HCT116 (cell line): ENCODE results near the gene PAFAH1B1. TPM values are rescaled to one million over a fixed set of nuclear protein-coding genes. Genes with fewer than 3 reads are reported as not detected.

Experiments
- ATAC-seq: fragments of 200-7000 bp; cut with Tn5 transposase; 2 replicates; pipeline ENCODE4 v1.9.1; 2020; ENCODE audit warnings: mild to moderate bottlenecking, moderate library complexity
- BruUV-seq: library from RNA; stranded (reverse); fragments of 400-500 nt; replicated peaks from 2 replicates; lab custom pipeline; 2021; lab: Mats Ljungman, UMichigan
- CTCF ChIA-PET: fragments of 300-600 bp; sonication (Branson Sonifier 250); formaldehyde crosslinking; loops from one replicate; lab custom pipeline; 2021; ENCODE audit warnings: antibody characterized with exemption; lab: Charles Lee
- POLR2A ChIA-PET: fragments of 300-600, 350-600 bp; sonication (Branson Sonifier 250); formaldehyde crosslinking; loops from one replicate; lab custom pipeline; 2021; ENCODE audit warnings: antibody characterized with exemption; lab: Charles Lee
- RAD21 ChIA-PET, 2 experiments: fragments of 300-600 bp; sonication (Branson Sonifier 250); formaldehyde crosslinking; loops; one replicate each; lab custom pipeline; 2023; ENCODE audit warnings: low total read pairs in 2 of 2; ENCODE audit not compliant: uncharacterized antibody in 2 of 2, unreplicated experiment in 2 of 2, low non-redundant PET in 1 of 2; lab: Charles Lee
- DNase-seq: peaks from one replicate; pipeline ENCODE4 v3.0.0-alpha.2; 2010; ENCODE audit warnings: low read depth, low spot score
- H2AFZ ChIP-seq: fragments of 200-600 bp; shearing (Covaris generic), sonication (generic); 2 replicates; pipeline ENCODE4 v1.6.1; 2017; ENCODE audit warnings: low read depth, mixed run types, mixed read lengths, antibody characterized with exemption, low read length; ENCODE audit not compliant: poor library complexity, severe bottlenecking
- H3K27ac ChIP-seq: 2 replicates; pipeline ENCODE4 v1.5.1; 2012; ENCODE audit warnings: low read depth, low read length
- H3K27me3 ChIP-seq: fragments of 200-600 bp; sonication (generic); 2 replicates; pipeline ENCODE4 v1.6.1; 2016; ENCODE audit warnings: mixed run types, low read length, mixed read lengths; ENCODE audit not compliant: insufficient read depth
- H3K36me3 ChIP-seq, 2 experiments: fragments of 200-500 bp in 1 of 2; fragments of 200-600 bp in 1 of 2; sonication (Bioruptor generic) in 1 of 2; sonication (generic) in 1 of 2; 2 replicates each; pipeline versions ENCODE4 v1.5.1 to v1.6.1; 2014 to 2016; ENCODE audit warnings: low read length in 2 of 2, inconsistent platforms in 1 of 2, mixed read lengths in 1 of 2, mixed run types in 1 of 2; ENCODE audit not compliant: insufficient read depth in 2 of 2, control insufficient read depth in 1 of 2
- H3K4me1 ChIP-seq, 2 experiments: fragments of 200-600 bp in 1 of 2; sonication (generic) in 1 of 2; 2 replicates each; pipeline versions ENCODE4 v1.5.1 to v1.6.1; 2012 to 2017; ENCODE audit warnings: low read length in 2 of 2, inconsistent platforms in 1 of 2, mild to moderate bottlenecking in 1 of 2, mixed read lengths in 1 of 2, mixed run types in 1 of 2, moderate library complexity in 1 of 2; ENCODE audit not compliant: insufficient read depth in 2 of 2, control insufficient read depth in 1 of 2
- H3K4me2 ChIP-seq: fragments of 200-600 bp; sonication (generic); 2 replicates; pipeline ENCODE4 v1.6.1; 2017; ENCODE audit warnings: mixed run types, low read length, mixed read lengths
- H3K4me3 ChIP-seq, 2 experiments: fragments of 200-600 bp in 1 of 2; sonication (generic) in 1 of 2; replicated peaks in 1 of 2; 2 replicates each; pipeline ENCODE4 v1.5.1; 2011 to 2016; ENCODE audit warnings: low read length in 2 of 2, control low read depth in 1 of 2, low read depth in 1 of 2, mild to moderate bottlenecking in 1 of 2, mixed read lengths in 1 of 2, mixed run types in 1 of 2
- H3K79me2 ChIP-seq: fragments of 200-600 bp; sonication (generic); 2 replicates; pipeline ENCODE4 v1.6.1; 2017; ENCODE audit warnings: mild to moderate bottlenecking, mixed run types, low read length, moderate library complexity, mixed read lengths; ENCODE audit not compliant: insufficient read depth
- H3K9ac ChIP-seq: fragments of 200-600 bp; sonication (generic); 2 replicates; pipeline ENCODE4 v1.6.1; 2016; ENCODE audit warnings: low read length, mixed read lengths
- H3K9me2 ChIP-seq: fragments of 200-600 bp; sonication (generic), shearing (Covaris generic); 2 replicates; pipeline ENCODE4 v1.6.1; 2017; ENCODE audit warnings: mixed run types, mild to moderate bottlenecking, moderate library complexity; ENCODE audit not compliant: insufficient read depth
- H3K9me3 ChIP-seq, 2 experiments: fragments of 200-500 bp in 1 of 2; fragments of 200-600 bp in 1 of 2; sonication (Bioruptor generic) in 1 of 2; sonication (generic) in 1 of 2; 2 replicates each; pipeline ENCODE4 v1.6.1; 2014 to 2017; ENCODE audit warnings: low read length in 2 of 2, mixed read lengths in 2 of 2, inconsistent platforms in 1 of 2, low read depth in 1 of 2, mild to moderate bottlenecking in 1 of 2, mixed run types in 1 of 2, moderate library complexity in 1 of 2; ENCODE audit not compliant: control insufficient read depth in 1 of 2, insufficient read depth in 1 of 2
- H4K20me1 ChIP-seq: fragments of 200-600 bp; sonication (generic), shearing (Covaris generic); 2 replicates; pipeline ENCODE4 v1.6.1; 2017; ENCODE audit warnings: mixed run types, mild to moderate bottlenecking, moderate library complexity; ENCODE audit not compliant: insufficient read depth
- CBX3 ChIP-seq: IDR thresholded peaks from 2 replicates; pipeline ENCODE4 v1.6.1; 2012; ENCODE audit warnings: low read depth
- CEBPB ChIP-seq: IDR thresholded peaks from 2 replicates; pipeline ENCODE4 v1.6.1; 2012; ENCODE audit warnings: low read depth
- CTCF ChIP-seq, 3 experiments: fragments of 200-600 bp in 1 of 3; sonication (generic) in 1 of 3; IDR thresholded peaks in 2 of 3; conservative IDR thresholded peaks in 1 of 3; 2 replicates each; pipeline ENCODE4 v1.5.1; 2012 to 2017; ENCODE audit warnings: low read depth in 2 of 3, low read length in 2 of 3, antibody characterized with exemption in 1 of 3, borderline replicate concordance in 1 of 3, control low read depth in 1 of 3, mild to moderate bottlenecking in 1 of 3, mixed read lengths in 1 of 3, mixed run types in 1 of 3, moderate library complexity in 1 of 3; ENCODE audit not compliant: insufficient read depth in 1 of 3
- EGR1 ChIP-seq: IDR thresholded peaks from 2 replicates; pipeline ENCODE4 v1.6.1; 2012; ENCODE audit warnings: low read depth
- ELF1 ChIP-seq: IDR thresholded peaks from 2 replicates; pipeline ENCODE4 v1.6.1; 2012; ENCODE audit warnings: low read depth, borderline replicate concordance
- EZH2phosphoT487 ChIP-seq: fragments of 200-600 bp; IDR thresholded peaks from 2 replicates; pipeline ENCODE4 v1.6.1; 2018; ENCODE audit warnings: antibody characterized with exemption, borderline replicate concordance
- FOSL1 ChIP-seq: IDR thresholded peaks from 2 replicates; pipeline ENCODE4 v1.6.1; 2012; ENCODE audit warnings: low read depth
- JUND ChIP-seq: IDR thresholded peaks from 2 replicates; pipeline ENCODE4 v1.6.1; 2012
- POLR2AphosphoS5 ChIP-seq: IDR thresholded peaks from 2 replicates; pipeline ENCODE4 v1.6.1; 2011; ENCODE audit warnings: mild to moderate bottlenecking, low read depth, low read length, moderate library complexity
- RAD21 ChIP-seq: IDR thresholded peaks from 2 replicates; pipeline ENCODE4 v1.6.1; 2012; ENCODE audit warnings: low read depth, mild to moderate bottlenecking
- SIN3A ChIP-seq: IDR thresholded peaks from 2 replicates; pipeline ENCODE4 v1.6.1; 2012; ENCODE audit warnings: low read depth
- SRF ChIP-seq: IDR thresholded peaks from 2 replicates; pipeline ENCODE4 v1.6.1; 2012; ENCODE audit warnings: low read depth
- YY1 ChIP-seq: IDR thresholded peaks from 2 replicates; pipeline ENCODE4 v1.6.1; 2011; ENCODE audit warnings: low read length, low read depth, moderate library complexity, mild to moderate bottlenecking; ENCODE audit not compliant: insufficient replicate concordance; ENCODE audit errors: extremely low read depth
- ZBTB33 ChIP-seq: IDR thresholded peaks from 2 replicates; pipeline ENCODE4 v1.6.1; 2011; ENCODE audit warnings: mild to moderate bottlenecking, low read length, moderate library complexity; ENCODE audit not compliant: insufficient replicate concordance; ENCODE audit errors: extremely low read depth
- ZFX ChIP-seq: fragments of 450-650 bp; IDR thresholded peaks from 2 replicates; pipeline ENCODE4 v1.6.1; 2017
- ZNF274 ChIP-seq: fragments of 200-500 bp; sonication (Bioruptor generic); IDR thresholded peaks from 2 replicates; pipeline ENCODE4 v1.6.1; 2014; ENCODE audit warnings: mild to moderate bottlenecking, low read depth, low read length, inconsistent platforms
- intact Hi-C: fragments of 100-400 bp; cut with micrococcal nuclease; formaldehyde crosslinking; loops from 2 replicates; pipeline ENCODE4 v1.10.0; 2022
- total RNA-seq: library from RNA; stranded (reverse); gene quantifications from one replicate; pipeline ENCODE4 v1.2.1, GENCODE V29; 2021; ENCODE audit not compliant: unreplicated experiment
- TF ChIP-seq, protein P1 (sequence below): IDR thresholded peaks from 2 replicates; pipeline ENCODE4 v1.6.1; 2012; ENCODE audit warnings: low read depth

PAFAH1B1 gene
- total RNA-seq, 1 experiment from 2014 or later: 113 TPM

DNA sequence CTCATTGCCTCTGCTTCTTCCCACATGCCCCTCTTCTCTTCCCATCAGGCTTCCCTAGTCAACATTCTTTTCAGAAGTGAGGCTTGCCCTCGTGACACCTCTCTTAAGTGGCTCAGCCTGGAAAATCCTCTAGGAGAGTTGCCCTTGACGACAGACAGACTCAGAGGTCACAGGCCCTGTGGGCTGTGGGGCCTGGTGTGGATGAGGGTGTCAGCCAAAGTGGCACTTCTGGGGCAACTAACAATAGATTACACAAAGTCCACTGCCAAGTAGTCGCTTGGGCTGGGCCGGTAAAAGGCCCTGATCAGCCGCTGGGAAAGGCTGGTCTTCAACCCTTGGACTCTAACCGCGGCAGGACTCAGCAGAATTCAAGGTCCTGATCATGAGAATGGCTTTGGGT is 48.1 kb upstream of the PAFAH1B1 start:
- Histone ChIP-seq H3K4me2 (no peak overlapping the region), H3K27me3 (no peaks in the 10 kb centered on the region), H4K20me1 (no peaks in the 10 kb centered on the region), H3K27ac (no peak overlapping the region), H3K36me3 (no peaks in the 10 kb centered on the region), H2AFZ (no peak overlapping the region)
- DNase-seq: no peak
- BruUV-seq: no TSS peak
- RAD21 ChIA-PET: no interaction called here
- TF ChIP-seq POLR2AphosphoS5 (no peak), CEBPB (no peak), ZBTB33 (no peak), ZFX (no peak), CBX3 (no peak), JUND (no peak), CTCF (IDR thresholded peaks at IDR 0.05 in 2 of 3, conservative IDR thresholded peaks at IDR 0.05 in 1 of 3; ENCODE audit: borderline replicate concordance in 1 of 3, insufficient read depth in 1 of 3, low read depth in 2 of 3, low read length in 2 of 3) (no peak), SRF (no peak), YY1 (no peak), ZNF274 (no peak), EZH2phosphoT487 (no peak), FOSL1 (no peak), RAD21 (no peak), SIN3A (no peak), ELF1 (no peak), EGR1 (no peak)
- TF ChIP-seq, protein P1, sequence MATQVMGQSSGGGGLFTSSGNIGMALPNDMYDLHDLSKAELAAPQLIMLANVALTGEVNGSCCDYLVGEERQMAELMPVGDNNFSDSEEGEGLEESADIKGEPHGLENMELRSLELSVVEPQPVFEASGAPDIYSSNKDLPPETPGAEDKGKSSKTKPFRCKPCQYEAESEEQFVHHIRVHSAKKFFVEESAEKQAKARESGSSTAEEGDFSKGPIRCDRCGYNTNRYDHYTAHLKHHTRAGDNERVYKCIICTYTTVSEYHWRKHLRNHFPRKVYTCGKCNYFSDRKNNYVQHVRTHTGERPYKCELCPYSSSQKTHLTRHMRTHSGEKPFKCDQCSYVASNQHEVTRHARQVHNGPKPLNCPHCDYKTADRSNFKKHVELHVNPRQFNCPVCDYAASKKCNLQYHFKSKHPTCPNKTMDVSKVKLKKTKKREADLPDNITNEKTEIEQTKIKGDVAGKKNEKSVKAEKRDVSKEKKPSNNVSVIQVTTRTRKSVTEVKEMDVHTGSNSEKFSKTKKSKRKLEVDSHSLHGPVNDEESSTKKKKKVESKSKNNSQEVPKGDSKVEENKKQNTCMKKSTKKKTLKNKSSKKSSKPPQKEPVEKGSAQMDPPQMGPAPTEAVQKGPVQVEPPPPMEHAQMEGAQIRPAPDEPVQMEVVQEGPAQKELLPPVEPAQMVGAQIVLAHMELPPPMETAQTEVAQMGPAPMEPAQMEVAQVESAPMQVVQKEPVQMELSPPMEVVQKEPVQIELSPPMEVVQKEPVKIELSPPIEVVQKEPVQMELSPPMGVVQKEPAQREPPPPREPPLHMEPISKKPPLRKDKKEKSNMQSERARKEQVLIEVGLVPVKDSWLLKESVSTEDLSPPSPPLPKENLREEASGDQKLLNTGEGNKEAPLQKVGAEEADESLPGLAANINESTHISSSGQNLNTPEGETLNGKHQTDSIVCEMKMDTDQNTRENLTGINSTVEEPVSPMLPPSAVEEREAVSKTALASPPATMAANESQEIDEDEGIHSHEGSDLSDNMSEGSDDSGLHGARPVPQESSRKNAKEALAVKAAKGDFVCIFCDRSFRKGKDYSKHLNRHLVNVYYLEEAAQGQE: no peak
- TF ChIP-seq, all 23 proteins: peak for 0
- CTCF ChIA-PET: no interaction called here
- POLR2A ChIA-PET: no interaction called here
- ATAC-seq: no peak
- Histone ChIP-seq H3K9ac (no peak overlapping the region), H3K9me3 (no peaks in the 10 kb centered on the region), H3K4me1 (no peaks in the 10 kb centered on the region), H3K4me3 (no peak overlapping the region), H3K79me2 (no peaks in the 10 kb centered on the region), H3K9me2 (no peaks in the 10 kb centered on the region)
- intact Hi-C loops: no loop called here
